Measurements from ENCODE around the gene SNX1. TPM values are rescaled to one million over a fixed set of nuclear protein-coding genes. Genes with fewer than 3 reads are reported as not detected.

Gene SNX1
- total and polyA plus RNA-seq, 10 of the 15 experiments (the other 5 are each of a cell fraction or from before 2014, with no cell fraction given), result 17.8 to 115 (median 96.3) TPM

DNA sequence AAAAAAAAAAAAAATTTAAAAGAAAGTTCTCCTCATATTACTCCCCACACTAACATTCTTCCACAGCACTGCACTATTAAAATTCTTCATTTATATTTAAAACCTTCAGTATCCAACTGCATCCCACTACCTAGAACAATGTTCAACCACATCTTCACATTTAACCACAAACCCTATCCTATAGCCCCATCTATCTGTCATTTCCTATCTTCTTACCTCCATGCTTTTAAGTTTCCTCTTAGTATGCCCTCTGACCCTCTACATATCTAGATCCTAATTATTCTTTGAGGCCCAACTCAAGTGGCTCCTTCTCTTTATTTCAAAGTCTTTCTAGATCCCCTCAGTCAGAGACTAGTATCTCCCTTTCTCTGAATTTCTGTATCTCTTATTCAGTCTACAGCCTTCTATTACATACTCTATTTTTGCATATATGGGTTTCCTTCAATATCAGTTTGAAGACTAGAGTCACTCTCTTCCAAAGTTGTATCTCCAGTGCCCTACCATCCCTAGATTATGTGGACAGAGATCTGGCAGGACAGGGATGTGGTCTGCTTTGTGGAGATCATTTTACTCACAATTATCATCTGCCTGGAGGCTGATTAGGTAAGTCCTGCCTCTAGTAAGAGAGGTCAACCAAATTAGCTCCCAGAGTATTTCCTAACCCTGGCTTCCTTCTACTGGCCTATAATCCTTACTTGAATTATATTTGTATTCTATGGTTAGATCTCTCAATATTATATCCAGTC, 3.5 kb upstream of the SNX1 start (continued):
- TF ChIP-seq, protein P1, sequence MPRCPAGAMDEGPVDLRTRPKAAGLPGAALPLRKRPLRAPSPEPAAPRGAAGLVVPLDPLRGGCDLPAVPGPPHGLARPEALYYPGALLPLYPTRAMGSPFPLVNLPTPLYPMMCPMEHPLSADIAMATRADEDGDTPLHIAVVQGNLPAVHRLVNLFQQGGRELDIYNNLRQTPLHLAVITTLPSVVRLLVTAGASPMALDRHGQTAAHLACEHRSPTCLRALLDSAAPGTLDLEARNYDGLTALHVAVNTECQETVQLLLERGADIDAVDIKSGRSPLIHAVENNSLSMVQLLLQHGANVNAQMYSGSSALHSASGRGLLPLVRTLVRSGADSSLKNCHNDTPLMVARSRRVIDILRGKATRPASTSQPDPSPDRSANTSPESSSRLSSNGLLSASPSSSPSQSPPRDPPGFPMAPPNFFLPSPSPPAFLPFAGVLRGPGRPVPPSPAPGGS (IDR thresholded peaks at IDR 0.05; ENCODE audit: borderline replicate concordance, insufficient read depth, low read depth, low read length, poor library complexity, severe bottlenecking), result no peak
- TF ChIP-seq CHD2 (IDR thresholded peaks at IDR 0.05; ENCODE audit: borderline replicate concordance, low read depth, low read length) (no peak), ATF3 (IDR thresholded peaks at IDR 0.05; ENCODE audit: borderline replicate concordance, extremely low read depth, low read depth, low read length) (no peak), MYB (IDR thresholded peaks at IDR 0.05; ENCODE audit: borderline replicate concordance, low read depth, low read length) (no peak), JUND (IDR thresholded peaks at IDR 0.05; ENCODE audit: low read depth, low read length) (no peak), ASH2L (IDR thresholded peaks at IDR 0.05; ENCODE audit: borderline replicate concordance, low read depth) (no peak), CREB1 (IDR thresholded peaks at IDR 0.05; ENCODE audit: low read depth) (no peak), FOXK2 (IDR thresholded peaks at IDR 0.05) (no peak), RAD21 (IDR thresholded peaks at IDR 0.05; ENCODE audit: insufficient read depth, low read depth, low read length) (peak; percentile 59), SMAD5 (IDR thresholded peaks at IDR 0.05; ENCODE audit: low read depth) (no peak), STAT1 (conservative IDR thresholded peaks at IDR 0.05) (no peak), YY1 (IDR thresholded peaks at IDR 0.05; ENCODE audit: low read depth, low read length) (no peak), TCF12 (IDR thresholded peaks at IDR 0.05; ENCODE audit: low read depth, low read length) (no peak), CUX1 (IDR thresholded peaks at IDR 0.05; ENCODE audit: insufficient replicate concordance, low read depth, low read length) (no peak), NR2F1 (conservative IDR thresholded peaks at IDR 0.05) (peak; percentile 30; the same call in 1 of the 2 replicates)
- TF ChIP-seq, protein P2, sequence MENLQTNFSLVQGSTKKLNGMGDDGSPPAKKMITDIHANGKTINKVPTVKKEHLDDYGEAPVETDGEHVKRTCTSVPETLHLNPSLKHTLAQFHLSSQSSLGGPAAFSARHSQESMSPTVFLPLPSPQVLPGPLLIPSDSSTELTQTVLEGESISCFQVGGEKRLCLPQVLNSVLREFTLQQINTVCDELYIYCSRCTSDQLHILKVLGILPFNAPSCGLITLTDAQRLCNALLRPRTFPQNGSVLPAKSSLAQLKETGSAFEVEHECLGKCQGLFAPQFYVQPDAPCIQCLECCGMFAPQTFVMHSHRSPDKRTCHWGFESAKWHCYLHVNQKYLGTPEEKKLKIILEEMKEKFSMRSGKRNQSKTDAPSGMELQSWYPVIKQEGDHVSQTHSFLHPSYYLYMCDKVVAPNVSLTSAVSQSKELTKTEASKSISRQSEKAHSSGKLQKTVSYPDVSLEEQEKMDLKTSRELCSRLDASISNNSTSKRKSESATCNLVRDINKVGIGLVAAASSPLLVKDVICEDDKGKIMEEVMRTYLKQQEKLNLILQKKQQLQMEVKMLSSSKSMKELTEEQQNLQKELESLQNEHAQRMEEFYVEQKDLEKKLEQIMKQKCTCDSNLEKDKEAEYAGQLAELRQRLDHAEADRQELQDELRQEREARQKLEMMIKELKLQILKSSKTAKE (IDR thresholded peaks at IDR 0.05; ENCODE audit: low read depth, poor library complexity, severe bottlenecking), result no peak

Measured in GM12878 (cell line).